HG02588 (cell line): ENCODE data around the gene TRAFD1.

Experiments used
- ATAC-seq: cut with Tn5 transposase; IDR thresholded peaks from one replicate; pipeline ENCODE4 v1.9.1; 2021; ENCODE audit warnings: mild to moderate bottlenecking, moderate library complexity; ENCODE audit not compliant: unreplicated experiment

The TRAFD1 gene

DNA sequence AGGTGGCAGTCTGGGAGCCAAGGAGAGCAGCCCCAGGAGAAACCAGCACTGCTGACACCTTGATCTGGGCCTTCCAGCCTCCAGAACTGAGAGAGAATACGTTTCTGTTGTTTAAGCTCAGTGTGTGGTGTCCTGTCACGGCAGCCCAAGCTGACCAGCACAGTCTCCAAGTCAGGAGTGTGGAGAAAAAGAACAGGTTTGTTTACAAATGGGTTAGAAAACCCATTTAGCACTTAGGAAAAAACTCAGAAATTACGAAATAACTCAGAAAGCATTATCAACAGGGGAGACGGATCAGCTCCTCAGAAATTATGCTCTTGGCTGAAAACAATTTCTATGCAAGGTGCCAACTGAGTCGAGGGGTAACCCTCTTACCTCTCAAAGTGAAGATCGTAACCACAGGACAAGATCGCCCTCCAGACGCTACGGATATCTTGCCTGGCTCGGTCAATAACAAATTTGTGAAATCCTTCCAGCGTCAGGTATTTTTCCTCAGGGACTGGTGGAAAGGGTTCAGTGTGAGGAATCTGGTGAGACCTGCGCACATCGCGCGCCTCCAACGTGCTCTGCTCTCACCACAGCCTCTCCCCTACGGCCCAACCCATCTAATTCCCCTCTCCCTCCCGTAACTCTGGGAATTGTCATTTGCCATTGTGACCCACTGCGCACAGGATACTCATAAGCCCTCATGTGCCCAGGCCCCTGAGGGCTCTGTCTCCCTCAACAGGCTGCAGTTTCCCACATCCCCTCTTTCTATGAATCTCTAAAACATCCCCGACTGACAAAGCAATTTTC is 50.2 kb downstream of the TRAFD1 start:
- no peak for ATAC-seq

DNA sequence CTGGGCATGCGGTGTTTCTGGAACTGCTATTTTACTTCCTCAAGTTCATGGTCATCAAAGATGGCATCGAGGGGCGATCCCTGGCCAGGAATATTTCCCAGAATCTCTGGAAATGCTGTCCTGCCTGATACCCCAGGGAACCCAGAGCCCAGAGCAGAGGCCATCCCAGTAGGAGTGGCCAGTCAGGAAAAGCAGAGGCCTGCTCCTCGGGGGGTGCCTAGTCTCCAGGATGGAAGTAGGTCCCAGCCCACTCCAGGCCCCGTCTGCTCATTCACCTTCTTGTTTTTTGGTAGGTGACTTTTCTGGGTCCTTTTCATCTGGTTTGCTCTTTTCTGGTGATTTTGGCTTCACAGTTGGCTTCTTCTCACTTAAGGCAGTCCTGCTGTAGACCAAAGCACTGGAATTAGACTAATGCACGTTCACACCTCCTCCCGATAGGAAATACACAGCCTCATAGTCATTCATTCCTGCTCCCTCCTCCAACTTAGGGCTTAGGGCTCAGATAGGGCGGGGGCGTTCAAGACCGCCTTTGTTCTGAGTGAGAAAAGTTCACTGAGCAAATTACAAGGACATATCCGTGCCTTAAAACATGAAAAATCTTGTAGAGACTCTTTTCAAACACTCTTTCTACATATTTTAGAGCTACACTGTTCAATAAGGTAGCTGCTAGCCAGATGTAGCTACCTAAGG is 51.1 kb downstream of the TRAFD1 start:
- ATAC-seq, result no peak

DNA sequence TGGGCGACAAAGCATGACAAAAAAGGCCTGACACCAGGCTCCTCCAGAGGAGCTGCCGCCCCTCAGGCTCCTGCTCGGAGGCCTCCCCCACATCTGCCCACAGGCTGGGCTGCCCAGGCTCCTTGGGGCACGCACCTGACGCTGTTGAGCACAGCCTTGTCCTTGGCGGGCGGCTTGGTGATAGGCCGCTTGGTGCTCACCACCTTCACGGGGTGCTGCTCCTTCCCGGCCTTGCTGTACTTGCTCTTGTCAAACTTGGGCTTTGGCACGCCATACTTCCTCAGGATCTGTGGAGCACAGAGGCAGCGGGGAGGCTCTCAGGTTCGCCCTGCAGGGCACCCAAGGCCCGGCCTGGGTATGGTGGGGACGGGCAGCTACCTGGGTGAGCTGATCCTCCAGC is 53.4 kb downstream of the TRAFD1 start:
- no peak for ATAC-seq

DNA sequence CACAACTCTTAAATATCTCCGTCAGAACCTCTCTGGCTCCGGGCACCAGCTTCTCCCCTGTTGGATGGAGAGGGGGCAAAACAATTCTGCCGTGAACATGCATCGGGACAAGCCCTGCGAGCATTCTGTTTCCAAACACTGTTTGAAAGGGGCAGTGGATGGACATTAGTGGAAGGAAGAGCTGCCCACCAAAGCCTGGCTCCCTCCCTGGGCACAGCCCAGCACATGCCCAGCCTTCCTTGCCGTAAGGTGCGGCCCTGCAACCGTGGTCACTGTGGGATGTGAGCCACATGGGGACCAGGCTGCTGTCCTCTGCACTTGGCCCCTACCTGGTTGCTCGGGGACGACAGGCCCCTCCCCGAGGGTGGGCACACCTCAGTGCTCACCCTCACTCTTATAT is 54.0 kb downstream of the TRAFD1 start:
- no peak for ATAC-seq

DNA sequence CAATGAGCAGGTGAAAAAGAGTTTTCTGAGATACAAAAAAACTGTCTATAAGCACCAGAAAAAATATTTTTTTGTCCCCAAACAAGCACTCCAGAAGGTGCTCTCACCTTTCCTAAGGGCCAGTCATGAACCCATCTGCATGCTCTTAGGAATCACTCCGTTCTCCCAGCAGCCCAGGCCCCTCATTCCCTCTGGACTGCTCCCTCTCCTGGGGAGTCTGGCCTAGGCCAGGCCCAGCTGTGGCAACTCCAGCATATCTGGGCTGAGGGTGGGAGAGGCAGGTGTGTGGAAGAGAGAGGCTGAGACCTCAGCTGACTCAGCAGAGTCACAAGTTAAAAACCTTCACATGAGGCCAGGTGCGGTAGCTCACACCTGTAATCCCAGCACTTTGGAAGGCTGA is 54.6 kb downstream of the TRAFD1 start:
- ATAC-seq, result no peak

DNA sequence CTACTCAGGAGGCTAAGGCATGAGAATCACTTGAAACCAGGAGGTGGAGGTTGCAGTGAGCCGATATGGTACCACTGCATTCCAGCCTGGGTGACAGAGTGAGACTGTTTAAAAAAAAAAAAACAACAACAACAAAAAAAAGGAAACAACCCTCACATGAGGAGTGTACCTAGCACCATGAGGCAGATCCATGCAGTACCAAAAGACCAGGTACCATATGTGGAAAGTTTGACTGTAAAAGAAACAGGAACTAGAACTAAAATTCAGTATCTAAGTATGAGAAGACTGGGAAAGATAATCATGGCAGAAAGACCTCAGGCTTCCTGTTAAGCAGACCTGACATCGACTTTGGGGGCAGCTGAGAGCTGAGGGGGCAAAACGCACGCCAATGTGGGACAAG is 55.1 kb downstream of the TRAFD1 start:
- ATAC-seq, result no peak

DNA sequence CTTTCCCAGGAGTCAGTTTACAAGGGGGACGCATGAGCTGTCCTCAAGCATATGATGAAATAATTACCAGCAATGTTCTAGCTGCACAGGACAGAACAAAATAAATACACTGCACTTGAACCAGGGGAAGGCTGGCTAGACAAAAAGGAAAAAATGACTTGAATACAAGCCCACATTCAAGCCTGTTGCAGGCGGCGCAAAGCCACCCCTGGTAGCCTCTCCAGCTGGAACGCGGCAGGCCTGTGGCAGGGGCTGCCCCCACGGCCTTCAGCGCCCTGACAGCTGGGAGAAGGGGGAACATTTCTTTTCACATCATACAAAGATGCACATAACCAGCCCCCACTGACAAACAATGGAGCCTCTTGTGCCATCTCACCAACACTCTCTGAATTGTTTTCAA is 57.1 kb downstream of the TRAFD1 start:
- no peak for ATAC-seq

DNA sequence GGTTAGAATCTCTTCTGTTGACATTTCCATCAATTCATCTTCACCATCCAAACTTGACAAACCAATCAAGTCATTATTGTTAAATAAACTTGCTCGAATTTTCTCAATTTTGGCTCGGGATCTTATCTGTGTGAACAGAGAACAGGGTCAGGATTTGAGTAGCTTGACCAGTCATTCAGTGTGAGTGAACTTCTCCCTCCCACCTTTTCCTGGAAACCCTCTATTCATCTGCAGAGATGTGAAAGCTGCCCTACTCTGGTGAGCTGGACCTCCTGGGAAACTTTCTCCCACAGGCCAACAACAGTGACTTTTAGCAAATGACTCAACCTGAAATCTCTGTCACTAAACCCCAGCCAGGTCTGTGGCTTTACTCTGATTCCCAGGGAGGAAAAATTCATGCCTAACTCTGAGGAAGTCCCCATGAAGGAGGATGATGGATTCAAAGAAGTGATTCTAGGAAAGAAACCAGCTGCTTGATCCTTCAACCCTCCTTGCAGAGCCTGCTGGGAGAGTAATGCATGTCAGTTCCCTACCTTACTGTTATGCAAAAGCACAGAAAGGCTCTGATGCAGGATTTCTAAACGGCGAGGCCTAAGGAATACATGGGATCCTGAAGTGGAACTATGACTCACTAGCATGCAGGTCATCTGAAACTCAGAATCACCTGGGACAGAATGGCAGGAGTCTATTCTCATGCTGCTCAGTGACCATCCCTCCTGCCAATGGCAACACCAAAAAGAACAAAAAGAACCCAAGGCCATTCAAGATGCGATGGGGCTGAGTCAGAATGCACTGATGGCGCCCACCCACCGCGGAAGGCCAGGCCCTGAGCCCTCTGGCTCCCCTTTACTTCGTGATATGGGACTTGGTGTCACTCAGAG is 58.0 kb downstream of the TRAFD1 start:
- ATAC-seq, result peak; percentile 44

DNA sequence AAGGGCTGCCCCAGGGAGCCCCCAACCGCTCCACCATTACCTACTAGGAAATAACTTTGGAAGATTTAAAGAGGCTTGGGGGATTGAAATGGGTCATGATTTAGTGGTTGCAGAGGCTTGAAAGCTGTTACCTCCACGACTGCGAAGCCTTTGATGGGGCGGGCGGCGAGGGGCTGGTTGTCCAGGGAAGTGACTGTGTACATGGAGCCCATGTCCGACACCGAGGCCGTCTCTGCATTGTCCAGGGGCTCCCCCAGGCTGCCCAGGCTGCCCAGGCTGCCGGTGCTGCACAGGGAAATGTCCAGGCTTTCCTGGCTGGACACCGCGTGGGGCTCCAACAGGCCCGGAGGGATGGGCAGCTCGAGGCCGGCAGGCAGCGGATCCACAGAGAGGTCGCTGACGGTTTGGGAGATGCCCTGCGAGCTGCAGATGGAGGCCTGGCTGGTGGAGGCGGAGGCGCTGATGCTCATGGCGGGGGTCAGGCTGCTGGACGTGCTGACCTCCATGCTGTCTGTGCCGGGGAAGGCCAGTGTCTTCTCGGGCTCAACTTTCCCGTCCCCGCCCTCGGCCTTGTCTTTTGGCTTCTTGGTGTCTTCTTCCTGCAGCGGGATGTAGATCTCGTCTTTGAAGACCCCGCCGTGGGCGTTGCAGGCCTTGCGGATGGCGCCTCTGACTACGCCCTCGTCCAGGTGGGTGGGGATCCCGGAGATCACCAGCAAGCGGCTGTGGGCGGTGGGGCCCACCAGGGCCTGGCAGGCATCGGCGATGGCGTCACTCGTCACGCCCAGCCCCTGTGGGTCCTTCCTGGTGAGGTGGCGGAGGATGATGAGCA is 58.9 kb downstream of the TRAFD1 start:
- no peak for ATAC-seq

DNA sequence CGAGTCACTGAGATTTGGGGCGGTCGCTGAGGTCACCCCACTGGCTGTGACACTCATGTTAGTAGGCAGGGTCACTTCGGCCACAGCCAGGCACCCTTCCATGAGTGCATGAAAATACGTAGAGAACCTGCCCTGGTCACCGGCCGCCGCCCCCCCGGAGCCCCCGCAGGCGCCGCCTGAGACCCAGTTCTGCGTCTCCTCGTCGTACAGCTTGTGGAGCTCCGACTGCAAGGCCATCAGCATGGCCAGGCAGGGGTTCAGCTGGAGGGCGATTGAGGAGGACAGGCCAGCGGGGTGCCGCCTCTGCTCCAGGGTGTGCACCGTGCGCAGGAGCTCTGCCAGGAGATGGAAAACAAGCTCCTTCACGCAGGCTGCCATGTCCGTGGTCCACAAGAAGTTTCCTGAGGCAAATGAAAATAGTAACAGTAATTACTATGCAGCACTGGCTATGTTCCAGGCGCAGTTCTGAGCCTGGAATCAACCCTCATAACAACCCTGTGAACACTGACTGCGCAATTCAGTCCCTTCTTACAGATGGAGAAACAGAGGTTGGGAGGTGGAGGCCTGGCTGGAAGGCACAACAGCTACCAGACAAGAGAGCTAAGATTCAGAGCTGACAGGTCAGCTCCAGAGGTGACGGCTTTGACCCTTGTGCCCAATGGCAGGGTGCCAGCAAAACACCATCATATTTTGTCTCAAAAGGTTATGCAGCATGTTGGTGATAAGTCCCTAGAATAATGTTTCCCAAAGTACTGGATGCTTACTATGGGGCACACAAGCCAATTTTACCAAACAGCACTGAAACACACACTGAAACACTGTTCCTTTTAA is 59.9 kb downstream of the TRAFD1 start:
- no peak for ATAC-seq

DNA sequence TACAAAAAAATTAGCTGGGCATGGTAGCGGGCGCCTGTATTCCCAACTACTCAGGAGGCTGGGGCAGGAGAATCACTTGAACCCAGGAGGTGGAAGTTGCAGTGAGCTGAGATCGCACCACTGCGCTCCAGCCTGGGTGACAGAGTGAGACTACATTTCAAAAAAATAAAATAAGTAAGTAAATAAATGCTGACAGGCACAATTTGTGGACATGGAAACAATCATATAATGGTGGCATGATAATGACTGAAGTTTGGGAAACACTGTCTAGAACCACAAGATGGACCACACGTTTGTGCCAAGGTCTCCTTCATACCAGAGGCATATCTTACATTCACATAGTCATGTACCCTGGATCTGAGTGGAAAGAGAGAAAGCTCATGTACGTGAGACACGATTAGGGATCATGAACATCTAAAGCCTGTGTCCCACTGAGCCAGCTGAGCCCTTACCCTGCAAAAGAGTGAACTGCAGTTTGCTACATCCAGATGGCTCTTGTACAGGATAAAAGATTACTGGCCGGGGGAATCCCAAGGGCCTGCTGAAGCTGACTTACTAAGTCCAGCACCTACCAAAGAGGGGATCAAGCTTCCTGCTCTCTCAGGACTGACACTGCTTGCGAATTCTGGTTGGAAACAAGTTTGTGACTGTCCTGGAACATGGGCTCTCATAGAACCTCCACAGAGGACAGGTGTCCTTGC is 62.9 kb downstream of the TRAFD1 start:
- no peak for ATAC-seq

DNA sequence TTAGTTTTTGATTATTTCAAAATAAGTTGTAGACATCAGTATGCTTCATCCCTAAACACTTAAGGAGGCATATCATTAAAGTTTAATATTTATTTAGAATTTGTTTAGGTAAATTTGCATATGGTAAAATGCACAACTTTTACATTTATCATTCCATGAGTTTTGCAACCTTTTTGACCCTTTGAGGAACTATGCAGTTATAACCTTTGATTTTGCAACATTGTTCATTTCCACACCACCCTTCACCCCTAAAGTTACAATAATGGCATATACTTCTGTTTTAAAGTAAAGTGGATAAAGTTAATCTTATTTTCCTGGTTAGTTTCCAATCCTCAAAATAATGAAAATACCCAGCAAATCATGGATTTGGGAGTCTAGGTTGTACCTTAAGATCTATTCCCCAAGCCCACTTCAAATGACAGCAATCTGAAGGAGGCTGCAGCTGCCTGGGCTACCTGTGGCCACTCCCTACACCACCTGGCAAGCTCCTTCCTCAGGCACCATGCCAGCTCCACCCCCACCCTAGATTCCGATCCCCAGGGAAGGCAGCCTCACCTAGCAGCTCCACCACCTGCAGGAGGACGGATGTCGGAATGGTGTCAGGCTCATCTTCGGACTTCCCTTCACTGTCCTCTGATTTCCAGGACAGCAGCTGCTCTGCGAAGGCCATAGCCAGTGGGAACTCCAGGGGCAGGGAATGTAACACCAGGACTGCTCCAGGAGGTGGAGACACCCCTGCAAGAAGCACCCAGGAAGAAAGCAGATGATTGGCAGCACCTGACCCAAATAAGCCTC is 65.1 kb downstream of the TRAFD1 start:
- ATAC-seq, result no peak

DNA sequence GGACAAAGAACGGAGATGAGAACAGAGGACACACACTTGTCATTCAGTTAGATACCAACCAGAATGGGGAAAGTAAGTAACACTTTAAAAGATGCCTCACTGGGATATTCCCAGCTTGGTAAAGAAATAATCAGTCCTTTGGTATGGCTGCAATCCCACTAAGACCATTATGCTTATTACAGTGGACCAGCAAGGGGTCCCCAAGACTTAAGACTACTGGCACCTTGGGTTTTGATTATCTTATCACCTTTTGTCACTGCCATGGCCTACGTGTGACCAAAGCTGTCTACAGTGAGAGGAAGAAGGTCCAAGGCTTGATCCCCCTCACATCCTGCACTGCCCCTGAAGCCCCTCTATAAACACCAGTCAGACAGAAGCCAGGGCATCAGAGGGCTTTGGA is 65.8 kb downstream of the TRAFD1 start:
- no peak for ATAC-seq

DNA sequence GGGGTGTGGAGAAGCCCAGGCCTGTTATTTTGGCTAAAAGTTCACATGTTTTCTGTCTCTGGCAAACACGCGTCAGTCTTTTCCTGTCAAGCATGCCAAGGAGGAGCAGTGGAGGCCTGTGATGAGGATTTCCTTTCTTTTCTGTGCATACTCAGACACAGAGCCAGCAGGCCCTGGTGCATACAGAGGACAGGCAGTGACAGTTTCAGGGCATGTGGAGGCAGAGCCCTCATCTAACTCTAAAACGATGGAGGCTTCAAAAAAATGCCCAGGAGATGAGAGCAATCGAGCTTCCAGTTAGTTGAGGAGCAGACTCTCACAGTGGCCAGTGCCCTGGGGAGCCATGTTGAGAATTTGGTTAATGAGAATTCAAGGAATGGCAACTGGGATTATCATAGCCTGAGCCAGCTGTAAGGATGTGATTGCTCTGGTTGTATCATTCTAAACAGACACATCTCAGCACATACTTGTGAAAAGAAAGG is 66.5 kb downstream of the TRAFD1 start:
- ATAC-seq, result no peak

DNA sequence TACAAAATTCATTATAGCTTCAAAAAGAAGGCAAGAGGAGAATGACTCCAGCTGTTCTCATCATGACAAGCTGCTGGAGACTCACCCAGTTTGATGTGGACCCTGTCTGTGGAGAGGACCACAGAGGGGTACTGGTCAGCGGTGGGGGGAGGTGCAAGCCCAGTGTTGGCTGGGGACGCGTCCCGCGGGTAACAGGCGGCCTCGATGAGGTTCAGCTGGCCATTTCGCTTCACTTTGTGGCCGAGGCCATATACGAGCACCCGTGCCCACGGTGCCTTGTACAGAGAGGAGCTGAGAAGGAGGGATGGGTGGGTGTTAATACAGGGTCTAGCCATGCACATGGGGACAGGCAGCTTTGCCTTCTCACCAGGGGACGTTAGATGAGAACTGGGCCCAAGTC is 67.1 kb downstream of the TRAFD1 start:
- ATAC-seq, result no peak

DNA sequence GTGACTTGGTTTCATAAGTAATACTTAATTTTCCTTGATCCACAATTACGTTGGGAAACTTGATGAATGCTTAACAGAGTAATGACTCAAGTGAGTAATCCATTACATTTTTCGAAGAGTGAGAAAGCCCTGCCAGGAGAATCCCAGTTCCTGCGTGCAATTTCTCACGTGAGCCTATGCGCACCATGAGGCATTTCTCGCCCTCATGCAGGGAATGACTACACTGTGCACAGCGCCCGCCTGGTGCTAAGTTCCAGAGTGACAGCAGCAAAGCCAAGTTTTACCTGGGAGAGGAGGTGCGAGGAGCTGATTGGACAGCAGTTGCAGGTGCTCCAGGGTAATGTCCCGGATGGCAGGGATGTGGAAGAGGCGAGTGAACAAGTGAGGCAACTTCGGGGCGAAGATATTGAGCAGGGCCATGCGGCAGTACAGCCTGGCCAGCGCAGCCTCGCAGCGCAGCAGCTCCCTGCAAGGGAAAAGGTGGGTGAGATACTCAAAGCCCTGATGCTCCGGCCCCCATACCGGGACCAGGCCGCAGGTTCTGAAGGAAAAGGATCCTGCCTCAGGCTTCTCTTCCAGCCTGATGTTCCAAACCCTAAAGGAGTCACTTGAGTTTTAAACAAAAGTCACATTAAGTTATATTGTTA is 69.4 kb downstream of the TRAFD1 start:
- ATAC-seq, result no peak

DNA sequence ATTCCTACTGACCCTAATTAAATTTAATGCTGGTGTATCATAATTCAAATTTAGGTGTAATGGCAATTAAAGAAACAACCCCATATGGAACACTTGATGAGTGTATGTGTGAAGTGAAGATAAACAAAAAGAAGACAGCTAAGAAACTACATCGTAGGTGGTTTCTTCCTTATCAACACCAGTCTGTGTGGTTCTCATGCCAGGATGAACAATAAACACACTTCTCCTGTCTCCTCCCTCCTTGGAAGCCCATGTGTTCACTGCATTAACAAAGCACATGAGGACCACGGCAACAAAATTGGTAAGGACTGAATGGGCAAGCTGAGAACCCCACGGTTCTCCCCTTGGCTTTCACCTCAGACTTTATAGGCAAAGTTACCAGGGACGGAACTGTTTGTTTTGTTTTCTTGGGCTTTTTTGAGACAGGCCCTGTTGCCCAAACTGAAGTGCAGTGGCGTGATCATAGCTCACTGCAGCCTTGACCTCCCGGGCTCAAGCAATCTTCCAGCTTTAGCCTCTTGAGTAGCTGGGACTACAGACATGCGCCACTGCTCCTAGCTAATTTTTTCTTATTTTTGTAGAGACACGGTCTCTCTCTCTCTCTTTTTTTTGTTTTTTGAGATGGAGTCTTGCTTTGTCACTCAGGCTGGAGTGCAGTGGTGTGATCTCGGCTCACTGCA is 71.0 kb downstream of the TRAFD1 start:
- ATAC-seq, result no peak
